GM19463 (cell line): ENCODE measurements around the gene CD4.

Experiments used
- ATAC-seq: cut with Tn5 transposase; IDR thresholded peaks from one replicate; pipeline ENCODE4 v1.9.1; 2021; ENCODE audit warnings: mild to moderate bottlenecking, moderate library complexity; ENCODE audit not compliant: unreplicated experiment

Gene CD4

GRCh38 chr12:6777386-6777785 lies 11.9 kb upstream of the CD4 start:
- ATAC-seq: no peak

- ATAC-seq: no peak
Measured at GRCh38 chr12:6778217-6778573, 11.1 kb upstream of the CD4 start.

GRCh38 chr12:6778574-6779550 lies 10.5 kb upstream of the CD4 start:
- peak; percentile 87 for ATAC-seq

GRCh38 chr12:6779708-6780432 lies 9.5 kb upstream of the CD4 start:
- ATAC-seq: no peak

- ATAC-seq: no peak
Measured at GRCh38 chr12:6780573-6780972, 8.8 kb upstream of the CD4 start.

GRCh38 chr12:6782119-6782518 lies 7.2 kb upstream of the CD4 start:
- no peak for ATAC-seq

GRCh38 chr12:6782850-6783566 lies 6.3 kb upstream of the CD4 start:
- ATAC-seq: no peak

GRCh38 chr12:6783828-6784227 lies 5.5 kb upstream of the CD4 start:
- no peak for ATAC-seq

GRCh38 chr12:6784296-6784695 lies 5.0 kb upstream of the CD4 start:
- no peak for ATAC-seq

- ATAC-seq: no peak
Measured at GRCh38 chr12:6784761-6785160, 4.6 kb upstream of the CD4 start.

GRCh38 chr12:6786416-6787094 lies 2.8 kb upstream of the CD4 start:
- no peak for ATAC-seq

- no peak for ATAC-seq
Measured at GRCh38 chr12:6787309-6787708, 2.0 kb upstream of the CD4 start.

- no peak for ATAC-seq
Measured at GRCh38 chr12:6790496-6791150, 1.3 kb downstream of the CD4 start.

GRCh38 chr12:6791931-6792520 lies 2.7 kb downstream of the CD4 start:
- no peak for ATAC-seq

GRCh38 chr12:6792522-6793201 lies 3.3 kb downstream of the CD4 start:
- no peak for ATAC-seq

- ATAC-seq: no peak
Measured at GRCh38 chr12:6795088-6795487, 5.8 kb downstream of the CD4 start.

GRCh38 chr12:6796576-6796975 lies 7.2 kb downstream of the CD4 start:
- ATAC-seq: no peak

GRCh38 chr12:6799147-6799546 lies 9.8 kb downstream of the CD4 start:
- no peak for ATAC-seq

GRCh38 chr12:6807170-6807569 lies 17.8 kb downstream of the CD4 start:
- no peak for ATAC-seq
